Measurements from ENCODE around the gene HACD3.

The HACD3 gene

GRCh38 chr15:65525622-65526021 lies 4.6 kb upstream of the HACD3 start:
- CTCF ChIA-PET = interaction anchor here (1.2 to 2.1 kb wide), 3 partner anchors 9 to 124 kb away, joined by 3 to 11 read pairs (median 4); no protein-coding TSS in a partner anchor
- POLR2A ChIA-PET = no interaction called here
- no peak for TF ChIP-seq CTCF (IDR thresholded peaks at IDR 0.05; ENCODE audit: control extremely low read depth, extremely low read depth, low read depth, missing control alignments)
- DNase-seq (ENCODE audit: extremely low spot score) = no peak

- ChIA-PET CTCF (interaction anchor here (1.4 to 3.8 kb wide), 2 partner anchors 12 to 61 kb away, joined by 3 to 11 read pairs; partner anchors contain the start of gene DPP8), POLR2A (no interaction called here)
- no peak for TF ChIP-seq CTCF (IDR thresholded peaks at IDR 0.05; ENCODE audit: control extremely low read depth, extremely low read depth, low read depth, missing control alignments)
- no peak for DNase-seq (ENCODE audit: extremely low spot score)
Observed at GRCh38 chr15:65528461-65529060, 1.7 kb upstream of the HACD3 start.

DNA sequence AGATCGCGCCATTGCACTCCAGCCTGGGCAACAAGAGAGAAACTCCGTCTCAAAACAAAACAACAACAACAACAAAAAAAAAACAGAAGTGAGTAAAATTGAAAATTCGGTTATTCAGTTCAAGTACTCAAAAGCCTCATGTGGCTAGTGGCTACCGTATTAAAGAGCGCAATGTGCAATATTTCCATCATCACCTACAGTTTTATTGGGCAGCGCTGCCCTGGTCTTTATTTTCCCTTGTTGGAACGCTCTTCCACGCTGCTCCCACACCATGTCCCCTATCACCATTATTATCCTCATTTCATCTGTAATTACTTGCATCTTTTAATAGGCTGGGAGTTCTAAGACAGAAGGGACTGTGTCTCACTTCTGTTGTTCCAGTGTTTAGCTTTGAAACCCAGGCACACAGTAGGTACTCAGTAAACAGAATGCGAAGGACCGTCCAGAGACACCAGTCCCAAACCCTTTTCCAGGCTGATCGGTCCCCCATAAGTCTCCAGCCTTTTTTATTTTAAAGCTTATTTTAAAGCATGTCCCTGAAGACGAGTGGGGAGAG lies 423 bp upstream of the HACD3 start:
- no peak for DNase-seq (ENCODE audit: extremely low spot score)
- TF ChIP-seq CTCF (IDR thresholded peaks at IDR 0.05; ENCODE audit: control extremely low read depth, extremely low read depth, low read depth, missing control alignments) = no peak

GRCh38 chr15:65532738-65533051 lies 2.4 kb downstream of the HACD3 start:
- no peak for DNase-seq (ENCODE audit: extremely low spot score)
- TF ChIP-seq CTCF (IDR thresholded peaks at IDR 0.05; ENCODE audit: control extremely low read depth, extremely low read depth, low read depth, missing control alignments) = no peak
- CTCF ChIA-PET = no interaction called here
- POLR2A ChIA-PET = interaction anchor here (1.0 kb wide), 1 partner anchor 78 kb away, joined by 3 read pairs; the partner anchor contains the start of gene INTS14

More for the DNA sequence above, 423 bp upstream of the HACD3 start:
- CTCF ChIA-PET = interaction anchor here (1.4 to 3.8 kb wide), 4 partner anchors 10 to 60 kb away, joined by 3 to 11 read pairs (median 4); partner anchors contain the start of gene DPP8
- POLR2A ChIA-PET = interaction anchor here (0.7 kb wide), 1 partner anchor 225 kb away, joined by 3 read pairs; no protein-coding TSS in a partner anchor

DNA sequence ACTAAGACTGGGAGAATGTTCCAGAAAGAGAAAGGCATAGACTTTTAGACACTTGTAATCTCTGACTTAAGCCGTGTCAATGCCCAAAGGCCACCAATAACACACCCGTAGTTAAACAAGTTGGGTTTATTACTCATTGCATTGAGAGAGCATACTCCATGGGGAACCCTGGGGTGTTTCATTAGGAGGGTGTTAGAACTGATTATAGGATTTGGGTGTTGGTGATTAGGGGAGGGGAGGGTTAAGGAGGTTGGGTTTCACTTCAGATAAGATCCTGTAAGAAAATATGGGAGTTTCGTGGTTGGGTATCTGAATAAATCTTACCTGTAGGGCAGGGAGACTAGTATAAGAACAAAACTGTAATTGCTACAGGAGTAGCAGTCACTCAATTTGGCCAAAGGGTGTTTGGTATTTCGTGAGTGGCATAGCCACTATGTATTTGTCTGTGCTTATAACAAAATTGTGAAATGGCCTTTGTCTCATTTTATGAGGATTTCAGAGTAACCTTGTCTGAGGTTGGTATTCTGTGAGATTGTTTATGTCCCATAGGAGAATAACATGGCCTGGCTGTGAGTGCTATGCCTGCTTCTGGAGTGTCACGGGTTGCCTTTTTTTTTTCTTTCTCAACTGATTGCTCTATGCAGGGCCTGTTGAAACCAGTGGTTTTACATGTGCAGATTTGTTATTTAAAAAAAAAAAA lies 2.9 kb downstream of the HACD3 start:
- ChIA-PET CTCF (no interaction called here), POLR2A (interaction anchor here (1.0 kb wide), 1 partner anchor 78 kb away, joined by 3 read pairs; the partner anchor contains the start of gene INTS14)
- DNase-seq (ENCODE audit: extremely low spot score) = no peak
- no peak for TF ChIP-seq CTCF (IDR thresholded peaks at IDR 0.05; ENCODE audit: control extremely low read depth, extremely low read depth, low read depth, missing control alignments)

DNA sequence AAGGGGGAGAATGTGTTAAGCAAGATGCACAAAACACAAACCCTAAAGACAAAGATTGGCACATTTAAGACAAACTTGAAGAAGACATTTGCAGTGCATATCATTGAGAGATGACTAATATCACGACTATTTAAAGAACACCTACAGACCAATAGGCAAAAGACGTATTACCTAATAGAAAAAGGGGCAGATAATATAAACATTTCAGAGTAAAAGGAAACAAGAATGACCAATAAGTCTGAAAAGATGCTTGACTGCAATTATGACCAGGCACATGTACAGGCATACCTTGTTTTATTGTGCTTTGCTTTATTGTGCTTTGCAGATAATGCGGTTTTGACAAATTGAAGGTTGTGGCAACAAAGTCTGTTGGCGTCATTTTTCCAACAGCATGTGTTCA lies 4.9 kb downstream of the HACD3 start:
- no peak for DNase-seq (ENCODE audit: extremely low spot score)
- POLR2A ChIA-PET = no interaction called here

More for the DNA sequence above, 4.9 kb downstream of the HACD3 start:
- CTCF ChIA-PET = no interaction called here
- TF ChIP-seq CTCF (IDR thresholded peaks at IDR 0.05; ENCODE audit: control extremely low read depth, extremely low read depth, low read depth, missing control alignments) = no peak

All from GM10248 (cell line).